NCI-H2196 (cell line): Measurements from ENCODE around the gene NIPSNAP3A.
"Not testable (repeated sequence)": the region's sequence is repeated elsewhere in the genome, so short reads cannot be mapped to it uniquely, and the experiment has no call there.

Experiments
- DNase-seq: peaks from one replicate; lab custom pipeline; 2025; ENCODE audit not compliant: unreplicated experiment; lab: John Stamatoyannopoulos, UW

NIPSNAP3A gene

GRCh38 chr9:104747565-104748358 lies at the start of gene NIPSNAP3A:
Gene NIPSNAP3A (plus strand): TSS chr9:104747683. CDS start chr9:104747793, 110 bp downstream.
- DNase-seq = peak; percentile 86

- no peak for DNase-seq
These were observed 47.2 kb upstream of the NIPSNAP3A start for GRCh38 chr9:104700306-104700705.

- not testable (repeated sequence) for DNase-seq
These were observed 38.7 kb upstream of the NIPSNAP3A start for GRCh38 chr9:104708737-104709136.

- no peak for DNase-seq
These were observed 35.9 kb upstream of the NIPSNAP3A start for GRCh38 chr9:104711604-104712003.

- no peak for DNase-seq
These were observed 22.5 kb upstream of the NIPSNAP3A start for GRCh38 chr9:104725014-104725413.

GRCh38 chr9:104738452-104738851 lies 9.0 kb upstream of the NIPSNAP3A start:
- DNase-seq = no peak

DNA sequence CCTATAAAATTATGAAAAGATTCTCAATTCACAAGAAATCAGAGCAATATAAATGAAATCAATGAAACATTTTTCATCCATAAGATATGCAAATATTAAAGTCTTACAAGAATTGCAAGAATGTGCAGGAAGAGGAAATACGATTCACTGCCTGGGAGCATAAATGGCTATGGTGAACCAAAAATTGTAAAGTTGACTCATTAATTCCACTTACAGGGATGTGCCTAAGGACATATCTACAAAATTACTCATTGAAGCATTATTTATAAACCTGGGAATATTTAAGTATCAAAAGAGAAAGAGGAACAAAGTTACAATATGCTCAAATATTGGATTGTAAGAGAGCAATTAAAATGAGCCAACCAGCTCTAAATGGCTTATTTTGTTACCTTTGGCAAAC lies 6.9 kb upstream of the NIPSNAP3A start:
- DNase-seq = no peak

DNA sequence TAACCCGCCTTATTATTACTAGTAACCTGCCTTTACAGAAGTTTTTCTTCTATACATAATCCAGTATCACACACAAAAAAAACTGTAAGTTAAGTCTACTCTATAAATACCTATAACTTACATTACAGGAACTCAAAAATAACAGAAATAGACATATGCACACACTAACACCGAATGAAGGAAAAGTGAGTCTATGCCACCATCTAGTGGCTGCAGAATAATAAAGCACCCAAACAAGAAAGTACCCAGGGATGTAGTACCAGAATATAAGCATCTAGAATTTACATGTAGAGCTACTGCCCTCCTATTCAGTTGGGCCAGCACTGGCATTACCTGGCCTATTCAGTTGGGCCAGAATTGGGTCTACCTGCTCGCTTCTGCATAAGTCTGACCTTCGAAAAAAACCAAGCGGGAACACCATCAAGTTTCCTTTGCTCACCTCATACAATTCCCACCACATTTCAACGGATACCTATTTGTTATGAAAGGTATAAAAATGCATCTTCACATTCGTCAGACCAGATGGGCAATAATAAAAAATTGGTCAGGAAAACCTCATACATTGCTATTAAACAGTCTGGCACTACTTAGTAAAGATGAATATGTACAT lies 4.0 kb upstream of the NIPSNAP3A start:
- DNase-seq = peak; percentile 68

DNA sequence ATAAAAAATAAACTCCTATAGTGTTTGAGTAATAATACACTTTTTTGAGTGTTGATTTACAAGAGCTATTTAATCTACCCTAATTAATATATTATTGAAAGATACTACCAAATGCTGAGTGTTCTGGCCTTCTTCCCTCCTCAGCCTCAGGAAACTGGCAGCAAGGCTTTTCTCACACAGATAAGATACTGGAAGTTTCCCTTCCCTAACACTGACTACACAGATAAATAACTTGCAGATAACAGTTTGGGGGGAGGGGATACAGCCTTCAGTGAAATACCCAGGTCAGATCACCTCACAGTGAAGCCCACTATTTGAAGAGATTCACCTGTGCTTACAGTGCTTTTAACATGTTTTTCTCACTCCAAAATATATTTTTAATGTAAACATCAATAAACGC lies 1.6 kb upstream of the NIPSNAP3A start:
- DNase-seq = no peak

GRCh38 chr9:104746285-104746684 lies 1.2 kb upstream of the NIPSNAP3A start:
- no peak for DNase-seq

- no peak for DNase-seq
These were observed 685 bp upstream of the NIPSNAP3A start for GRCh38 chr9:104746798-104747197.

GRCh38 chr9:104747245-104747564 lies 278 bp upstream of the NIPSNAP3A start:
- no peak for DNase-seq

- DNase-seq = peak; percentile 32
These were observed 1.0 kb downstream of the NIPSNAP3A start for GRCh38 chr9:104748359-104749031.

- DNase-seq = no peak
These were observed 2.8 kb downstream of the NIPSNAP3A start for GRCh38 chr9:104750185-104750767.

DNA sequence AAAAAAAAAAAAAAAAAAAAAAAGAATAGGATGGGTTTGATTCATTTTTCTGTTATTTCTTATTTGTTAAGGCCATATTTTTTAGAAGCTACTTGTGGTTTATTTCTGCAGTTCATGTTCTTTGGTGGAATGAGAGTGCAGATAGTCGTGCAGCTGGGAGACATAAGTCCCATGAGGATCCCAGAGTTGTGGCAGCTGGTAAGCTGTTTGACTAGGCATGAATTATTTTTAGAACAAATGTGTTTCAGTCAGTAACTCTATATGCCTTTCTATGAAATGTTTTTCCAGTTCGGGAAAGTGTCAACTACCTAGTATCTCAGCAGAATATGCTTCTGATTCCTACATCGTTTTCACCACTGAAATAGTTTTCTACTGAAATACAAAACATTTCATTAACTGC lies 11.5 kb downstream of the NIPSNAP3A start:
- no peak for DNase-seq

DNA sequence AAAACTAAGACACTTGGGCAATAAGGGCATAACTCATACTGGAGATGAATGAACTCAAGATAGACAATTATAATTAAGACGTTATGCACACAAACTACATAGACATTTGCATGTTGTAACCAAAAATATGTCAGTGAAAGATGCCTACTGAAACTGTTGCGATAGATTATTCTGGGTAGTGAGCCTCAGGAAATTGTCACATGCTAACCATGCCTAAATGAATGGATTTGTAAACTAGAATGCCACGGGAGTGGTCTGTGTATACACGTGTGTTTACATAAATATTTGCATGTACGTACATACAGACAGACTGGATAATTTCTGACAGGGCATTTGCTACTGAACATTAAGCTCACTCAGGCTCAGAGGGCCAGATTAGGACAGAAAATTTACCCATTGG lies 17.7 kb downstream of the NIPSNAP3A start:
- DNase-seq = no peak

GRCh38 chr9:104766025-104766424 lies 18.5 kb downstream of the NIPSNAP3A start:
- DNase-seq = no peak

DNA sequence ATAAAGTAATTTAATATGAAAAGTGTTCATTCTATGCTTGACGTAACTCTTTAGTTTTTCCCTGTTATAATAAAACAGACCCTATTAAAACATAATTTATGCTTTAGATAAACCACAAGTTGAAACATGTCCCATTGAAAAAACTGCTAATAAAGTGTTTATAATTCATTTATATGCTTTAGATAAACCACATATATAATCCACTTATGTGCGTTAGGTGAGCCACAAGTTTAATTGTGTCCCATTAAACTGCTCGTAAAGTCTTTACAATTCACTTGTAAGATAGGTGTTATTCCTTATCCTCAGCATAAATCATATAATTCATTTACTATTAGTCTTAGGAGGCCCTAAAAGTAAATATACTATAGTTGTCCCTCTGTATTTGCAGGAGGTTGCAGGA lies 20.0 kb downstream of the NIPSNAP3A start:
- DNase-seq = no peak

GRCh38 chr9:104769029-104769428 lies 21.5 kb downstream of the NIPSNAP3A start:
- DNase-seq = not testable (repeated sequence)

DNA sequence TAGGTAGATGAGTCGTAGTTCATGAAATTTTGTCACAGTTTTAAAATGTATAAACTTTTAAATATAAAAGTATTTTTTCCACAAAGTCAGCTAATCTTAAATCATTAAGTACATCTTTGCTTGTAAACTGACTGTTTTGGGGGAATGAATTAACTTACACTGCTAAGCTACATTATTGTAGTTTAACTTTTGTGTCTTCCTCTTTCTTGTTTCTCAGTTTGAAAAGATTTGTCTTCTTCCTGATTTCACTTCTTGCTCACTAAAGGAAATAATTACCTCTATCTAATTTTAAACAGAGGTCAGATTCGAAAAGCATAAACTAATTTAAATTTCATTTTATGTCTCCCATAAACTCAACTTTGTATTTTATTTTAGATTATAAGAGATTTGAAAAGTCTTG lies 22.2 kb downstream of the NIPSNAP3A start:
- no peak for DNase-seq

- DNase-seq = no peak
These were observed 25.4 kb downstream of the NIPSNAP3A start for GRCh38 chr9:104772714-104773510.
